SK-N-SH treated with all-trans-retinoic acid at 6 μM for 48 hours (cell line): ENCODE measurements around the gene LIME1.

Experiments
- ARNTL ChIP-seq: fragments of 450-650 bp; formaldehyde crosslinking; IDR thresholded peaks from 2 replicates; pipeline ENCODE4 v1.5.0; 2020; ENCODE audit warnings: low read depth, mild to moderate bottlenecking, moderate library complexity, borderline replicate concordance
- ESRRG ChIP-seq: fragments of 250-450 bp; sonication (Bioruptor Pico); IDR thresholded peaks from 2 replicates; pipeline ENCODE4 v1.6.1; 2021; ENCODE audit warnings: mild to moderate bottlenecking
- OSR1 ChIP-seq: fragments of 250-450 bp; sonication (Bioruptor Pico); IDR thresholded peaks from 2 replicates; pipeline ENCODE4 v1.8.0; 2022; ENCODE audit warnings: moderate library complexity, mild to moderate bottlenecking, inconsistent platforms
- PATZ1 ChIP-seq: fragments of 250-450 bp; sonication (Bioruptor Pico); IDR thresholded peaks from 2 replicates; pipeline ENCODE4 v1.8.0; 2020; ENCODE audit warnings: mild to moderate bottlenecking, moderate library complexity, borderline replicate concordance
- ZC3H10 ChIP-seq: fragments of 250-450 bp; sonication (Bioruptor Pico); IDR thresholded peaks from 2 replicates; pipeline ENCODE4 v1.5.1; 2021; ENCODE audit warnings: mild to moderate bottlenecking, moderate library complexity
- ZFP3 ChIP-seq: fragments of 250-450 bp; sonication (Bioruptor Pico); IDR thresholded peaks from 2 replicates; pipeline ENCODE4 v1.5.0; 2020; ENCODE audit warnings: mild to moderate bottlenecking, moderate library complexity
- ZNF70 ChIP-seq: fragments of 450-650 bp; formaldehyde crosslinking; IDR thresholded peaks from 2 replicates; pipeline ENCODE4 v1.5.0; 2020; ENCODE audit warnings: mild to moderate bottlenecking, moderate library complexity

- no peak for TF ChIP-seq ZNF70 (CRISPR knock-in tag)
- no peak for TF ChIP-seq PATZ1 (CRISPR knock-in tag)
- TF ChIP-seq ZFP3 (CRISPR knock-in tag), result no peak
- no peak for TF ChIP-seq ARNTL
- no peak for TF ChIP-seq ZC3H10
- TF ChIP-seq ESRRG (CRISPR knock-in tag), result no peak
- TF ChIP-seq OSR1, result no peak
These were observed 14.5 kb downstream of the LIME1 start for GRCh38 chr20:63750807-63751470.
